Measurements from ENCODE around the gene SLC25A25. TPM values are rescaled to one million over a fixed set of nuclear protein-coding genes. Genes with fewer than 3 reads are reported as not detected.
"Not testable (repeated sequence)": the region's sequence is repeated elsewhere in the genome, so short reads cannot be mapped to it uniquely, and the experiment has no call there.

SLC25A25 gene
- total and polyA plus RNA-seq, 10 of the 15 experiments (the other 5 are each of a cell fraction or from before 2014, with no cell fraction given), result 0.04 to 17.1 (median 12.4) TPM; not detected in 1

DNA sequence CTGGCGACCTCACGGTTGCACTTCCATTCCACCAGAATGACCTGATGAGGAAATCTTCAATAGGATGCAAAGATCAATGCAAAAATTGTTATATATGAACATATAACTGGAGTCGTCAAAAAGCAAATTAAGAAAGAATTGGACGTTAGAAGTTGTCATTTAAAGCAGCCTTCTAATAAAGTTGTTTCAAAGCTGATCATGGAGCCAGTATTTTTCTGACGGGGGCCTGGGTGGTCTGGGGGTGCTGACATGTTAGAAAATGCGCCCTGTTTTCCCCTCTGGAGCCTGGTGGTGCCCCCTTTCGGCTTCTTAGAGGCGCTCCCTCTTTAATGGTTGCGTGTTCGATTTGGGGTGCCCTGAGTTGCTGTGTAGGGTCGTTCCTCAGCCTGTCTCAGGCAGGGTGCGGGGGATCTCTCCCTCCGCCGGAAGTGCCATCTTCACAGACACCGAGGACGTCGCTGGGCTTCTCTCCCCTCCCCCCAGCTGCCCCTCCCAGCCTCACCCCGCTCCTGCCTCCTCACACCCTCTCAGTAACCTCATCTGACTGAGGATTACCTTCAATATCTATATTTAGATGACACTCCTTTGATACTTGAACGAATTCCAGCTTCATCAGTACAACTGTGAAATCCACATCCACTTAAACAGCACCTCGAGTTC lies 41.1 kb downstream of the SLC25A25 start (continued):
- no peak for TF ChIP-seq TCF3 (IDR thresholded peaks at IDR 0.05; ENCODE audit: borderline replicate concordance, insufficient read depth, low read depth, low read length)
- TF ChIP-seq RB1 (IDR thresholded peaks at IDR 0.05; ENCODE audit: borderline replicate concordance), result no peak
- TF ChIP-seq, protein P1, sequence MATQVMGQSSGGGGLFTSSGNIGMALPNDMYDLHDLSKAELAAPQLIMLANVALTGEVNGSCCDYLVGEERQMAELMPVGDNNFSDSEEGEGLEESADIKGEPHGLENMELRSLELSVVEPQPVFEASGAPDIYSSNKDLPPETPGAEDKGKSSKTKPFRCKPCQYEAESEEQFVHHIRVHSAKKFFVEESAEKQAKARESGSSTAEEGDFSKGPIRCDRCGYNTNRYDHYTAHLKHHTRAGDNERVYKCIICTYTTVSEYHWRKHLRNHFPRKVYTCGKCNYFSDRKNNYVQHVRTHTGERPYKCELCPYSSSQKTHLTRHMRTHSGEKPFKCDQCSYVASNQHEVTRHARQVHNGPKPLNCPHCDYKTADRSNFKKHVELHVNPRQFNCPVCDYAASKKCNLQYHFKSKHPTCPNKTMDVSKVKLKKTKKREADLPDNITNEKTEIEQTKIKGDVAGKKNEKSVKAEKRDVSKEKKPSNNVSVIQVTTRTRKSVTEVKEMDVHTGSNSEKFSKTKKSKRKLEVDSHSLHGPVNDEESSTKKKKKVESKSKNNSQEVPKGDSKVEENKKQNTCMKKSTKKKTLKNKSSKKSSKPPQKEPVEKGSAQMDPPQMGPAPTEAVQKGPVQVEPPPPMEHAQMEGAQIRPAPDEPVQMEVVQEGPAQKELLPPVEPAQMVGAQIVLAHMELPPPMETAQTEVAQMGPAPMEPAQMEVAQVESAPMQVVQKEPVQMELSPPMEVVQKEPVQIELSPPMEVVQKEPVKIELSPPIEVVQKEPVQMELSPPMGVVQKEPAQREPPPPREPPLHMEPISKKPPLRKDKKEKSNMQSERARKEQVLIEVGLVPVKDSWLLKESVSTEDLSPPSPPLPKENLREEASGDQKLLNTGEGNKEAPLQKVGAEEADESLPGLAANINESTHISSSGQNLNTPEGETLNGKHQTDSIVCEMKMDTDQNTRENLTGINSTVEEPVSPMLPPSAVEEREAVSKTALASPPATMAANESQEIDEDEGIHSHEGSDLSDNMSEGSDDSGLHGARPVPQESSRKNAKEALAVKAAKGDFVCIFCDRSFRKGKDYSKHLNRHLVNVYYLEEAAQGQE (IDR thresholded peaks at IDR 0.05; ENCODE audit: low read depth, low read length), result no peak

DNA sequence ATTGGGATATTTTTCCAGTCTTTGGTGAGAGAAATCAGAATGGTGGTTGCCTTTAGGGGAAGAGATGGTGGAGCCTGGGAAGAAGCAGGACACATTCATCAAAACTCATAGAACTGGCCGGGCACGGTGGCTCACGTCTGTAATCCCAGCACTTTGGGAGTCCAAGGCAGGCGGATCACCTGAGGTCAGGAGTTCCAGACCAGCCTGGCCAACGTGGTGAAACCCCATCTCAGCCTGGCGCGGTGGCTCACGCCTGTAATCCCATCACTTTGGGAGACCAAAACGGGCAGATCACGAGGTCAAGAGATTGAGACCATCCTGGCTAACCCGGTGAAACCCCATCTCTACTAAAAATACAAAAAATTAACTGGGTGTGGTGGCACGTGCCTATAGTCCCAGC lies 43.7 kb downstream of the SLC25A25 start:
- BruUV-seq (replicated peaks); FAIRE-seq; H3K9me3 ChIP-seq (replicated peaks; ENCODE audit: control insufficient read depth, insufficient read depth, low read length); POLR2A ChIA-PET; H4K20me1 ChIP-seq (ENCODE audit: control insufficient read depth, insufficient read depth); SMC1A ChIA-PET (ENCODE audit: uncharacterized antibody, unreplicated experiment); H3K4me2 ChIP-seq (ENCODE audit: control insufficient read depth, insufficient read depth); H3K9ac ChIP-seq (ENCODE audit: control insufficient read depth, insufficient read depth, low read length); H3K27me3 ChIP-seq (replicated peaks in 1 of 2; ENCODE audit: control insufficient read depth in 2 of 2, insufficient read depth in 2 of 2, low read length in 1 of 2); ATAC-seq; H3K4me3 ChIP-seq; intact Hi-C loops (cut with micrococcal nuclease; ENCODE audit: unreplicated experiment); RAD21 ChIA-PET (ENCODE audit: unreplicated experiment); H3K27ac ChIP-seq (ENCODE audit: control insufficient read depth, insufficient read depth); DNase-seq (ENCODE audit: low read depth, low spot score); H2AFZ ChIP-seq (ENCODE audit: control insufficient read depth, low read depth, low read length); in situ Hi-C loops (cut with MboI); H3K79me2 ChIP-seq (ENCODE audit: control insufficient read depth, insufficient read depth, low read length): not testable (repeated sequence)
- CTCF ChIA-PET, result interaction anchor here (2.1 kb wide), 1 partner anchor 13 kb away, joined by 10 read pairs; no protein-coding TSS in a partner anchor
- 82% methylated on average over 12 of the region's 12 CpGs for WGBS (ENCODE audit: insufficient coverage, insufficient replicate concordance, low lambda C conversion rate, missing lambda C conversion rate)
- H3K36me3 ChIP-seq (ENCODE audit: control insufficient read depth in 2 of 2, insufficient read depth in 2 of 2, low read length in 1 of 2), result peaks cover 10 to 17% of the 10 kb centered on the region in 2 experiments
- peaks cover 22% of the 10 kb centered on the region for H3K4me1 ChIP-seq (ENCODE audit: control insufficient read depth, insufficient read depth, low read length)

Measured in GM12878 (cell line).